NCI-H510A (cell line): ENCODE results near the gene IFI6.
"Not testable (repeated sequence)": the region's sequence is repeated elsewhere in the genome, so short reads cannot be mapped to it uniquely, and the experiment has no call there.

ENCODE experiments used
- DNase-seq: peaks from one replicate; lab custom pipeline; 2025; lab: John Stamatoyannopoulos, UW

Gene IFI6

GRCh38 chr1:27627733-27628132 is 44.3 kb downstream of the IFI6 start:
- DNase-seq: not testable (repeated sequence)

- no peak for DNase-seq
Measured at GRCh38 chr1:27627061-27627460, 44.9 kb downstream of the IFI6 start.

- DNase-seq: no peak
Measured at GRCh38 chr1:27626031-27626935, 45.7 kb downstream of the IFI6 start.

GRCh38 chr1:27624467-27625178 is 47.4 kb downstream of the IFI6 start:
- peak; percentile 13 for DNase-seq

DNA sequence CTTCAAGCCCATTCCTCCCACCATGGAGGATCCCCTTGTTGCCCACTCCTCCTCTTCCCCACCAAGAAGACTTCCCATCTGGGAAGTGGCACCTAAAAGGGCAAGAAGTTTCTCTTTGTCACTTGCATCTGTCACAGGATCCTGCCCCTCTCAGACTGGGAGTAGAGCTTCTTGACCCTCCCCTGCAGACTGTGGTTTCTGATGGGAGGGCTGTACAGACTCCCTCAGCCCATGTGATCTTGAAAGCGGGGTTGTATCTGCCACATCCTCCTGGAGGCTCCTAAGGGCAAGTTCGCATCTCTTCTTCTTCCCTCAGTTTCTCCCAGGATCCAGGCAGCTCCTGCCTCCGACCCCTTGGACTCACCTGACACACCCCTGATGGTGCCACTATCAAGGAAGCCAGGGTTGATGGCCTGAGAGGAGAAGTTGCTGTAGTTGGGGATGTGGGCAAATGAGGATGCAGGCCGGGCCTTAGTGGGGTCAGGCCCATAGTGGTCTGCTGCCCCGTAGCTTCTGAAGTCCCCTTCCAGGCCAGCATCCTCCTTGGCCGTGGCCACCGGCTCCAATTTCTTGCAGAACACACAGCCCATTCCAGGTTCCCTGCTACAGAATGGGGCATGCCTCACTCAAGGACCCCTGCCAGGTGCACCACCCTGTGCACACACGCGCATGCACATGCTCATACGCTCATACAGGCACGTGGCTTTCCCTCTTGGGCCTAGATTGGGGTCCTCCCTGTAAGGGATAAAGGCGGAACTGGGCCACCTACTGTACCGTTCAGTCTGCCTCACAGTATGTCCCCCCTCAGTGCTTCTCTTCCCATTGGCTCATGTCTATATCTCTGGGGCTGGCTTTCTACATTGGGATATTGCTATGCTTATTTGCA is 48.4 kb downstream of the IFI6 start:
- DNase-seq: no peak

GRCh38 chr1:27622828-27623227 is 49.2 kb downstream of the IFI6 start:
- DNase-seq: no peak

DNA sequence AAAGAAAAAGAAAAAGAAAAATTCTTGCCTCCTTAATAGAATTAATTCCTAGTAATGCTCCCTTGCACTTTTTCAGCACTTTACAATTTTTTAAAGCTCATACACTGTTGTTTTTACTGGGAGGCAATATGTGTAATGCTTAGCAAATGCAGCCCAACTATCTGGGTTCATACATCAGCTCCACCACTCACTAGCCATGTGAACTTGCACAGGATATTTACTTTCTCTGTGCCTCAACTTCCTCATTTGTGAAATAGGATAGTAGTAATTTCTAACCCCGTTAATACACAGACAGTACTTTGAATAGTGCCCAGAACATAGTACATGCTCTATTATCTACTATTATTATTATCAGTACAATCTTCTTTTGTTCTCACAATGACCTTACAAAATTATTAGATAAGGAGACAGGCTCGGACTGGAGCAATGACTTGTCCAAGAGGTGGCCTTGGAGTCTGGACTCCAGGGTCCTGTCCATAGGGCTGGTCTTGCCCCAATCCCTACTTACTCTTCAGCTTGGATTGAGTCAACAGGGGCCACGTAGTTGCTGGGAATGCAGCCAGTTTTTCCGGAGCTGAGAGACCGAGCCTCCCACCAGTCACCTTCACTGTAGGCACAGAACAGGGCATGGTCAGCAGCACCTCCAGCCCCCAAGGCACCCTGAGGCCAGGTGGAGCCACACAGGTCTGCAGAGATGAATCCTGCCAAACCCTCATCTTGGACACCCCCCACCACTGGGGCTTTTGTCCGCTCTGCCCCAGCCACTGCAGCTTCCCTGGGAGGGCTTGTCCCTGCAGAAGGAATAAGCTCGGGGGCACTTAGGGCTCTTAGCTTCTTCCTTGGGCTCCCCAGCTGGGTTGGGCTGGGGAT is 50.7 kb downstream of the IFI6 start:
- DNase-seq: no peak

GRCh38 chr1:27619782-27620438 is 52.1 kb downstream of the IFI6 start:
- DNase-seq: not testable (repeated sequence)

DNA sequence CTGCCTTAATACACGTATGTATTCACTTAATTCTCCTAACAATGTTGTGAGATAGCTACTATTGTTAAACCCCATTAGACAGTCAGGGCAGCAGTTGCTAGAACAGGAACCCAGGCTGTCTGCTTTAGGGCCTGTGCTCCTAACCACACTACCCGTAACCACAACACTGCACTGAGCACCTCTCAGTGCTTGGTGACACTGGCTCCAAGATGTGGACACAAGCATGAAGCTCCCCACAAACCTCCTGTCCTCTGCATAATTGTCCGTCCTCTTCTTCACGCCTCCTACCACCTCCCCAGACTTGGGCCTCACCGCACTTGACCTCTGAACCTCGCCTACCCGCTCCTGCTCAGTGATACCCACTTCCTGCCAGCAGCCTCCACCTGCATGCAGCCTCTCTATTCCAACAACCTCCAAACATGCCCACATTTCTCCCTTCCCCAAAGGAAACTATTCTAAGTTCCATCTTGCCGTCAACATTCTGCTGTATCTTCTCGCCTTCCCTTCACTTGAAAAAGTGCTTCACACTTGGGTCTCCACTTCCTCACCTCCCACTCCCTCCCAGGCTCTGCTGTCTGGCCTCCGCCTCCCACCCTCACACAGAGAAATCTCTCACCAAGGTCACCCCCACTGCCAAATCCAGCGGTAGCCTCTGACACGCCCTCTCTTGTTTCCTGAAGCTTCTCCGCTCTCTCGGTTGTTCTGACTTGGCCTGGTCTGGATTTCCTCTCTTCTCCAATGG is 53.5 kb downstream of the IFI6 start:
- no peak for DNase-seq

GRCh38 chr1:27617420-27617819 is 54.6 kb downstream of the IFI6 start:
- DNase-seq: no peak

DNA sequence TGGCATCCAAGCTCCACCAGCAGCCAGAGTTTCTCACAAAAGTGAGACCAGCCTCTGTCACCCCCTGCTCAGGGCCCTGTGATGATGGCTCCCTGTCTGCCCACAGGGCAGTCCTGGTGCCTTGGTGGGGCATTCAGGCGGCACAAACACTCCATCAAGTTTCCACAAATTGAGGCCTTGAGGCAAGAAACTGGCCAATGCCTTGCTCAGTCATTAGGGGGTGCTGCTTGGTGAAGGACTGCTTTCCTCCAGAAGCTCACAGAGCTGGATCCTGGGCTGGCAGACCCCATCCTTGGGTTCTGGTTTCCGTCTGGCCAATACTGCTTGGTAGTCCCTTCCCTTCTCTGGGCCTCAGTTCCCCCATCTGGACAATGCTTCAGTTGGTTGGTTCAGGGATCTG is 55.6 kb downstream of the IFI6 start:
- DNase-seq: no peak
